ENCODE data around the gene RER1.

Gene RER1

DNA sequence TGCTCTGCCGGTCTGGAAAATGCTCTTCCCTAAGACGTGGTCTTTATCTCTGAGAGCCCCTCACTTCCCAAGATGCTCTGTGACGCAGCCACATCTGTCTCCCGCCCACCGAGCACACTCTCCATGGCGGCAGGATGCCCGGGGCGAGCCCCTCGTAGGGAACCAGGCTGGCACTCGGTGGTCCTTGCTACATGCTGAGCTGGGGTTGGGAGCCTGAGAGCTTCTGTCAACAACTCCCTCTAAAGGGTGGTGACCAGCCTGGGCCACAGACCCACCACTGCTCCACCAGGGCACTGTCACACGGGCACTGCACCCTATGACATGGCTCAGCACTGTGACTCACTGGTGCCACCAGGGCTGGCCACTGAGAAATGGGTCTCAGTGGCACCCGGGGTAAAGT is 18.1 kb downstream of the RER1 start:
- no peak for DNase-seq

DNA sequence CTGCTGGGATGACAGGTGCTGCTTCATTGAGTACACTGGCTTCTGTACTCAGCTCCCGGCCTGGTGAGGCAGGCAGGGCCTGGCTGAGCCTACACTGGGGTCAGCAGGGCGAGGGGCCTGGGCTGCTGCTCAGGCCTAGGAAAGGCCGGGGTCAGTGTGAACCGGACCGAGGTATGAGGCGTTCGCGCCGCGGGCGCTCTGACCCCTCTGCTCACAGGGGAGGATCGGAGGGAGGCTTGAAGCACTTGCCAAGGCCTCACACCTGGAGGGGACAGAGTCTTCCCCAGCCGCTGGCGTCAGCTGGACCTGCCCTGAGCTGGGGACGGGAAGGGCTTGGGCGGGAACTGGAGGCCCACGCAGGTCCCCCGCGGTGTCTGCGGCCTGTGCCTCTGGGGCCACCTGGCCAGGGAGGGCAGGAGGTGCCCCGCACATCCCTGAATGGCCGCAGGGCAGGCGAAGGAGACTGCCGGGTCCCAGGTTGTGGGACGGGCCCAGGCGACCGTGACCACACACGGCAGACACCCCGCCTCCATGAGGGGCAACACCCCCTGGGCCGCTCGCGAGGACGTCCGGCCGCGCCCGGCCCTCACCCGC is 20.3 kb downstream of the RER1 start:
- no peak for DNase-seq

DNA sequence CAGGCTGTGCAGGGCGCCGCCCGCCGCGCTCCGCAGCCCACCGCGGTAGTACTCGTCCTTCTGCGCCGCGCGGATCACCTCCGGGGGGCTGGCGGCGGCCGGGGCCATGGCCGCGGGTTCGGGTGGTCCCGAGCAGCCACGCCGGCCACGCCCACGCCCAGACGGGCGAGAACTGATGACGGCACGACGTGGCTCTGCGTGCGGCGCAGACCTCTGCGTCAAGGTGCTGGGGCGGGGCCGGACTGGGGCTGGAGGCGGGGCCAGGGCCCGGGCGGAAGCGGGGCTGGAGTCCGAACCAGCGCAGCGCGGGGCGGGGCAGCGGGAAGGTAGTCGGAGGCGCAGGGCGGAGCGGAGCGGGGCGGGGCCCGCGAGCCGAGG is 20.7 kb downstream of the RER1 start, which contains the start of gene PEX10:
PEX10 (minus strand) TSS at position 170 of the 378 bp plus-strand sequence; CDS start at position 108, 62 bp downstream.
- DNase-seq: peak; percentile 81

DNA sequence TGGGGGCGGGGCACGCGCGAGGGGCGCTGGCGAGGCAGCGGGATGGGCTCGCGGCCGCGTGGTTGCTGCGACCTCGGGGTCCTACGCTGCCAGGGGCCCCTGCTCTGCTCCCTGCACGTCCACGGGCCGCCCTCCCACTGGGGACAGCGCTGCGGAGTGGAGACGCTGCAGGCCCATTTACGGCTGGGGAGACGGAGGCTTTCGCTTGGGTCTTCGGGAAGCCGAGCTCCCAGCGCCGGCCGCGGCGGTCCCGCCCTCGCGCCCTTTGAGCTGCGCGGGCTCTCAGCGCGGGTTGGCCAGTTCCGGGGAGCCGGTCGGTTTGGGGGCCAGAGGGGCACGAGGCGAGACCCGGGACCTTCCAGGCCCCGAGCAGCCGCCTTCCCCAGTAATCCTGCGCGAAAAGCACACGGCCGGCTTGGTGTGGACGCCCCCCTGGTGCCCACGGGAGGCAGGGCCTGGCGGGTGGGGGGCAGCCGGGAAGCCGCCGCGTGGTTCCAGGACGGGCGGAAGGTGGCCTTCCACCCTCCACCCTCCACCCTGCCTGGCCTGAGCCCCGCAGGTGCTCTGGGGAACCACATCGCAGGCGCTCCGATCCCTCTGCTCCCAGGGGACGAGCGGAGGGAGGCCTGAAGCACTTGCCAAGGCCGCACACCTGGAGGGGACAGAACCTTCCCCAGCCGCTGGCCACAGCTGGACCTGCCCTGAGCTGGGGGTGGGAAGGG is 21.3 kb downstream of the RER1 start:
- DNase-seq: no peak

DNA sequence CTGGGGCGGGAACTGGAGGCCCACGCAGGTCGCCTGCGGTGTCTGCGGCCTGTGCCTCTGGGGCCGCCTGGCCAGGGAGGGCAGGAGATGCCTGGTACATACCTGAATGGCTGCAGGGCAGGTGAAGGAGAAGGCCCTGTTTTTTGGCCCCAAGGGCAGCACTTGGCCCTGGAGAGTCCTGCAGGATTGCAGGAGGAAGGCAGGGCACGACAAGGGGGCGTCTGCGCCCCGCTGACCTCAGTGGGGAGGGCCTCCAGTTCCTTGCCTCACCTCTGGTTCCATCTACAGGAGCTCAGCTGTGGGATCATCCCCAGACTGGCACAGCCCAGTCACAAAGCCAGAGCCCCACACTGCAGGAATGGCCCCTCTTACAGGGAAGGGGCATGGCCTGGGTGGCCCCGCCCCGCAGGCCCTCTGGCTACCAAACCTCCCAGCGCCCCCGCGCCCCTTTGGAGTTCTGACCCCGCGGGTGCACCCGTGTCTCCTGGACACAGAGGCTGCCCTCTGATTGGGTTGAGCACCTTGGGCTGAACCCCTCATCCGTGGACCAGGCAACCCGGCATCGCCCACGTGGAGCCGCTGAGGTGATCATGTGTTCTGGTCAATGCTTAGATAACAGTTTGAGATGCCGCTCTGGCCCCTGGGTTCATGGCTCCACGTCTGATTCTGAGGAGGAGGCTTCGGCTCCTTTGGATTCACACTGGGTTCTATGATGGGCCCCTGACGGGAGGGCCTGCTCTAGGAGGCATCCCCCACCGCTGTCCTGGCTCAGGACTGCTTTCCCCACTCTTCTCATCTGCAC is 22.1 kb downstream of the RER1 start:
- no peak for DNase-seq

DNA sequence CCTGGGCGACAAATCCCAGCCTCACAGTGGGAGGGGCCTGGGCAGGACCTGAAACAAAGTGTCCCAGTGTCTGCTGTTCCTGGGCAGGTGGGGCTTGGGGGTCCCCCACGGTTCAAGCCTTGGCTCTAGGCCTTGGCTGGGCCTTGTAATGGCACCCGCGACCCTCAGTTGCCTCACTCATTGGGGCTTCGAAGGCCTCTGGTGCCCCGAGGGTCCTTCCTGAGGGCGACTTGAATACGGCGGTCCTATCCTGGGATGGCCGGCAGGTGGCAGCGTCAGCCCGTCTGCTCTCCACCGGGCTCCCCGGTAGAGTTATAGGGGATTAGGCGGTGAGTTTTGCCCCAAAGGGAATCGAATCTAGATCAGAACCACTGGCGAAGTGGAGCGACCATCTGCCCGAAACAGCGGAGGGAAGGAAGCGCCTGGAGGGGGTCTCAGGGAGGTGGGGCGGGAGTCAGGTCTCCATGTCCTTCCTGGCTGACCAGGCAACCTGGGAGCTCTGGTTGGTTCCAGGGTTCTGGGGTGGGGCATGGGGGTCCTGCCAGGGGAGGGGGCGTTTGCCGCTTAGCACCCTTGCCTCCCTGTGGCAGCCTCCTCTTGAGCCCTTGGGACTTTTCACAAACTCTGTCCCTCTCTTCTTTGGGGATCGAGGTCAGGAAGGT is 22.8 kb downstream of the RER1 start:
- peak; percentile 58 for DNase-seq

DNA sequence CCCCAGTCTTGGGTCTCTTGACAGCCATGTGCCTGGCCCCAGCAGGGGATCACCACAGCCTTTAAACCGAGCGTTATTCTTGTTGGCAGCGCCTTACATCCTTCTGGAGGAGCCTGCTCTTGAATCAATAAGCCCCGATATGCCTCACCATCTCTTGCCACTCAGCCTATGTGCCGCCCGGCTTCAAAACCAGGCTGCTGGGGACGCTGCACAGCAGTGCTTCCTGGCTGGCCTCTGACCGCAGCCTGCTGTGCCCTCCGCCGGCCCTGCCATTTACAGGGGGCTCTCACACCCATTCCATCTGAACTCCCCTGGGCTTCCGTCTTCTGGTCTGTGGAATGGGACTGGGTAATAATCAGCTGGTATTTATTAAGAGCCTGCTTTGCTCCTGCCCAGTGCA is 23.7 kb downstream of the RER1 start:
- DNase-seq: no peak

DNA sequence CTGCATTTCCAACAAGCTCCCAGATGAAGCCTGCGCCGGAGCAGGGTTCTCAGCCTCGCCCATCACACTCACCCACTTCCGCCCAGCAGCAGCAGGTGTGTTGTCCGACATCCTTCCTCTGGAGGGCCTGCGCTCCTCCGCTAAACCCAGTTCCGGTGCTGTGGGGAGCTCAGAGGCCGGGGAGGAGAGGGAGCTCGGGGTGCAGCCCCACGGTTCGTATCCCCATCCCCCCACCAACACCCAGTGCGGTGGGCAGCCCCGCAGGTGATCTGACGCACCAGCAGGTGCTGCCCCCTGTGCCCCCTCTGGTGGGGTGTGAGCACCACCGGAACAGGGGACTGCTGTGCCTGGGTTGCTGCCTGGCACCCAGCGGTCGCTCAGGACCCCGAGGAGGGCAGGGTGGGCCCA is 24.2 kb downstream of the RER1 start:
- DNase-seq: no peak

DNA sequence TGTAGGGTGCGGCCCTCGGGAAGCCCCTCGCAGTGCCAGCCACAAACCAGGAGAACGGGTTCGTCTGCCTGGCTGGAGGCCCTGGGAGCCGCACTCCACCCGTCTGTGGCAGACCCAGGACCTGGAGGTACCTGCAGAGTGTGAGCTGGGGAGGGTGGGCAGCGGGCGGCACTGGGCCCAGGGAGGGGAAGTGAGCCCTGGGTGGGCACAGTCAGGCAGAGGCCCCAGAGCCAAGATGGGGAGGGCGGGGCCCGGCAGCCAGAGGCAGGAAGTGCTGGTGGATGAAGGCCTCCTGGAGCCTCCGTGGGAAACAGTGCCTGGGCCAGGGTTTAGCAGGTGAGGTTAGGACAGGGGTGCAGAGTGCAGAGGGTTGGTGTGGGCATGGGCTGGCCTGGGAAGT is 24.8 kb downstream of the RER1 start:
- DNase-seq: no peak

DNA sequence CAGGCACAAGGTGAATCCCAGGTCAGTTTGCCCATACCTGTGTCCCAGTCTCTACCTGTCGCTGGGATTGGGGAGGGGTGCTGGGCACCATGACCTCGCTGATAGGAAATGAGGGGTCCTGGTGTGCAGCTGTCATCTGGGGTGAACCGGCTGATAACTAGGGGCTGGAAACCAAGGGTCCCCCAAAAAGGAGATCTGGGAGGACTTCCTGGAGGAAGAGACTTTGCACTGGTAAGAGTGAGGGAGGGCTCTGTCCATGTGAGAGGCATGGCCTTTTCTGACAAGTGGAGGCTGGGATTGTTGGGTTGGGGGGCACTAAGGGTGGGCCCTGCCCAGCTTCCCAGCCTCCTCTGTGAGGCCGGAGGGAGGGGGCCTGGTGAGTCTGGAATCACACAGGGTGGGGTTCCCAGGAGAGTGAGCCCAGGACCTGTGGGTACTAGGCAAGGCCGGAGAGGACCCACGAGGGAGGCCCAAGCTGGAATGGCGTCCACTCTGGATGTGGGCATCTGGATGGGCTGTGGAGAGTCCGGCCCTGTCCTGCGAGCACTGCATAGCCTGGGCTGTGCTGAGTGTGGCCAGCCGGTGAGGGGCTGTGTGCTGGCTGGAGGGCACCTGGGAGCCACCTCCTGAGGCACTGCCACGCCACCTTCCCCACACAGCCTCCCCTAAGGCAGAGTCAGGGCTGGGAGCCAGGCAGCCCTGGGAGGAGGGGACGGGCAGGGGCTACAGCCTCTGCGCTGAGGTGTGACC is 25.6 kb downstream of the RER1 start:
- no peak for DNase-seq

DNA sequence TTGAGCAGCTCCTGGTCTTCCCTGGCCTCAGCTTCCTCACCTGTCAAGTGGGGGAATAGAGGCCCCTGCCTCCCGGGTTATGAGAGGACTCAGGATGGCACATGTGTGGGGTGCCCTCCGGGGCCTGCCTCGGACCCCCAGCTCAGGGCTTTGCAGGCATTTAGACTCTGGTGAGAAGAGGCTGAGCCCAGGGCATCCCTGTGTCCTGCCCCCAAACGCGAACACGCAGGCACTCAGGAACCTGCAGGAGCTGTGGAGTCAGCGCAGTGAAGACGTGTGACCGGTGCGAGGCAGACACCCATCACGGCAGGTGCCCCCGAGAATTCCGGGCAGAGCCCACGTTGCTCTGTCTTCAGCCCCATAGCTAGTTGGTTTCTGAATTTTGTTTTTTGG is 26.2 kb downstream of the RER1 start:
- no peak for DNase-seq

DNA sequence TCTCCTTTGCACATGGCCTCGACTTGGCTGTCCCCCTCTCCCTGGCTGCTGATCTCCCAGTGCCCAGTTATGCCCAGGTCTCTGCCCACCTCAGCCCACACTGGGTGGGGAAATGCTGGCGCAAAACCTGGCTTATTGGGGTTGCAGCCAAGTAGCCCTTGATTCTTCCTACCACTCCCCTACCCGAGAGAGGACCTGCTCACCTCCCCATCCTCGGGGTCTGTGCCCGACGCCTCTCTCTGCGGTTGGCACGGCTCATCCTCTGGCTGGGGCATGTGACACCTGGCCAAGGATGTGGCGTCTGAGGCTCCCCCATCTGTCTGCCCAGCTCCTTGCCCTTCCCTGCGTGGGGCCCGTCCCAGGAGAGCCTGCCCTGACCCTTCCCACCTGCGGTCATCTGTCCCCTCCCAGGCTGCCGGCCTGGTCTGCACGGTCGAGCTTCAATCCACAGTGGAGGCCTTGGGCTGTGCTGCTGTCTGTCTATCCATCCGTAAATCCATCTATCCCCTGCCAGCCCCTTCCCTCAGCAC is 27.2 kb downstream of the RER1 start:
- DNase-seq: no peak

DNA sequence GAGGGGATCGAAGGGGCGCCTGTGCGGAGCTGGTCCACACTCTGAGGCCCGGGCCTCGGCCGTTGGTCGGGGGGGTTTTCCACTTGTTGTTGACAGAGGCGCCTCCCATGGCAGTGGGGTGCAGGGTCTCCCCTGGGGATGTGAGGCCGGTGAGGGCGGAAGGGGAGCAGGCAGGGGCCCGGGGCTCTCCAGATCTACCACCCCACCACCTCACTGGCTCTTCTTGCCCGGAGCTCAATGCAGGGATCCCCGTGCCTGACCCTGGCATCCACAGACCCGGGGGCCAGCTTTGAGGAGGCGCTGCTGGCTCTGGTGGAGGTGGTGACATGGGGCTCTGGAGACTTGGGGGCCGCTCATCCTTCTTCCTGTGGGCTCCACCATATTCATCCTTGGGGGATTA is 27.8 kb downstream of the RER1 start:
- DNase-seq: no peak

DNA sequence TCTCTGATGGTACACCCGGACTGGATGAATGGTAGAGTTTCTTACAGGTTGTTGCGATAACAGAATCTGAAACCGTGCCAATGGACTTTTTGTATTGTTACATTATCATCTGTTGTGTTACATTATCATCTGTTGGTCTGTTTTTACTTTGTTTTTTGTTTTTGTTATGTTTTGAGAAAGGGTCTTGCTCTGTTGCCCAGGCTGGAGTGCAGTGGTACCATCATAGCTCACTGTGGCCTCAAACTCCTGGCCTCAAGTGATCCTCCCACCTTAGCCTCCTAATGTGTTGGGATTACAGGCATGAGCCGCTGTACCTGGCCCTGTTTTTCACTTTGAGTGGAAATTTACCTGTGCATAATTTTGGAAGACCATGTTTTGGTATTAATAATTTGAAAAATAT is 30.9 kb downstream of the RER1 start:
- DNase-seq: no peak

DNA sequence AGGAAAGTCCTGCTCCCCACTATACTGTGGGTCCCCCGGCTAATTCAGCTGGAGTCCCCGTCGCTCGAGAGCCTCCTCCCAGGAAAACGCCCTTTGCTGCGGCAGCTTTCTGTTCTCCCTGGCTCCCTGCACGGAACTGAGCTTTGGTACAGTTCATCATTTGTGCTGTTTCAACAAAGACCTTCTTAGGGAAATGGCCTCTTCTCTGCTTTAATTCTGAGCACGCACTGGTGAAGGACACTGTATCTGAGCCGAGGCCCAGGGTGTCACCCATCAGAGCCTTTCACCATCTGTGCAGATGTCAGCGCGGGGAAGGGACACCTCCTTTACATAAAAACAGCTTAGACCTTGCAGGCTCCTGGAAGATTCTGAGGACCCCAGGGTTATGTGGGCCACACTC is 34.3 kb downstream of the RER1 start:
- DNase-seq: no peak

DNA sequence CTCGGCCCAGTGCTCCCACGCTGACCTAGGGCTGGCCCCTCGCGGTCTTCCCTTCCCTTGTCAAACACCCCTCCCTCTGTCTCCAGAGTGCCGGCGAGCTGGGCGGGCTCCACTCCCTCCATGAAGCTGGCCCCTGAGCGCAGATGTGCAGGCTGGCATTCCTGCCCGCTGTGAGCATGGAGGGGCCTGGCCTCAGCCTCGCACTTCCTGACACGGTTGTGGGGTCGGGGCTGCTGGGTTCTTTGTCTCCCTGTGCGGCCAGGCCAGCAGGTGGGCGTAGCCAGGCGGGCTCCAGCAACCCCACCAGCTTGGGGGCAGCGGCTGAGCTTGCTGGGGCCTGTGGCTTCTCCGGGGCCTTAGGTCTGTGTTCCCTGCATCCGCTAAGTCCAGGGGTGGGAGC is 34.9 kb downstream of the RER1 start:
- DNase-seq: no peak

DNA sequence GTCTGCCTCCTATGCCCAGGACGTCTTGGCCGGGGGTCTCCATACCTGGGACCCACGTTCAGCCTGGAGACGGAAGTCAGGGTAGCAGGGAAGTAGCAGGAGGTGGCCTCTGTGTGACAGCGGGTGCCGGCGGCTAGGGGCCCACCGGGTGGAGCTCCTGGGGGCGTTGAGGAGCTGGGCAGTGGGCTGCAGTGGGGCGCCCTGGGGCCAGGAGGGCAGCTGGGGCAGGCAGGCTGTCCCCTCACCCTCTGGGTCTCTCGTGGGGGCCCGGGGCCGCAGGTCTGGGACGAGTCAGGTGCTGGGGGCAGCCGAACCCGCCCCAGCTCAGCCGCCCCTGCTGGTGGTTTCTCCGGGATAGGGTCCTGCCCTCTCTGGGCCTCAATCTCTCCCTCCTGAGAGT is 35.4 kb downstream of the RER1 start:
- no peak for DNase-seq

DNA sequence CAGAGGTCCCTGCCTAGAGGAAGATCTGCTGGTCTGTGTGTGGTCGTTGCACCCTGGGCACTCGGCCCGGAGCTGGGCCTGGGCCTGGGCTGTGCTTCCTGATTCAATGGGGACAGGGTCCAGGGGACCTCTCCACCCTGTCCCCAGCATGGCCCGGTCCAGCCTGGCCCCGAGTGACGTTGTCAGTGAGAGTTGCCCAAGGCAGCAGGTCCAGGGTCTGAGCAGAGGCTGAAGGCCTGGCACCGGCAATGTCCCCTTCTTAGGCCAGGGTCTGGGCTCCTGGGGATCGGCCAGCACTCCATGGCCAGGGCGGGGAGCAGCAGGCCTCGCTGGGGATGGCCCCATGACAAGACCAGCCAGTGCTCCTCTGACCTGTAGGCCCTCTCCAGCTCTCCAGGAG is 36.3 kb downstream of the RER1 start:
- no peak for DNase-seq

DNA sequence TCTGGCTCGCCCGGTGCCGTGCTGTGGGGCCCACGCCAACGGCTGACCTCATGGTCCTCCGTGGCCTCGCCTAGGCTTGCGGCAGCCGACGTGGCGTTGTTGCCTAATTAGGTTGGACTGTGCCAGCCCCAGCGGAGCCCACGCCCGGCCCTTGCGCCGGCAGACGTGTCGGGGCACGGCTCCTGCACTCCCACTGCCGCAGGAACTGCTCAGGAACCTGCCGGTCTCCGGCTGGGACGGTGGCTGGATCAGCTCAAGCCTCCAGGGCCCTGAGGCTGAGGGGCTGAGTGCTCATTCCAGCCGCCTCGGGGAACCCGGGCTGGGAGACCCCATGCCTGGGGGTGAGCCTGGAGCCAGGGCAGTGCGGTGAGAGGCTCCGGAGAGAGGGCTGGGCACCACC is 36.8 kb downstream of the RER1 start:
- no peak for DNase-seq

DNA sequence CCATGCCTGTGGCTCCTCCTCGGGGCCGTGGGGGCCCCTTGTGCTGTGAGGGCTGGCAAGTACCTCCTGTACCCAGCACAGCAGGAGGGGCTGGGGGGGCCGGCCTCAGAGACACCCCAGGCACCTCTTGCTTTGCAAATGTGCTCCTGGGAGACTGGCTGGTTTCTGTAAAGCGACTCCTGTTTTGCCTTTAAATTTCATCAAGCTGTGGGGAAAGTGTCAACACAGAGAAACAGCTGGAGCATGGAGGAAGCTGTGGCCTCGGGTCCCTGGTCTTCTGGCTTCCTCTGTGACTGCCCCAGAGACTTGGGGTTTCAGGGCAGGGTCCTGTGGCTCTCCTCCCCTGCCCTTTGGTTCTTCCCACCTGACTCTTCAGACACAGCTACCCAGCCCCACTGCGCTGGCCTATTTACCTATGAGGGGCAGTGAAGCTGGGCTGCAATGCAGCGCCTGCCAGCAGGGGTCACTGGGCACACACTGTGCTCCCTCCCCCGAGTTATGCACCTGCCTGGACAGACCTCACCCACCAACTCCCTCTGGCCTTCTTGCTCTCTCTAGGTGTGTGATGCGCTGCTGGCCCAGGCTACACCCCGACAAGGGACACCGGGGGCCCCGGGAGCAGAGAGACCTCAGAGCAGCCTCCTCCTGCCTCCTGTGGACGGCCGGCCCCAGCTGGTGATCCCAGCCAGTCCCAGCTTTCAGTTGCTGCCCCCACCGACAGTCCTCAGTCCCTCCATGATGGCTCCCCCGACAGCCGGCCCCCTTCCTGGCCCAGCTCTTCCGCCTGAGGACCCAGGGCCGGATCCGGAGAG is 38.3 kb downstream of the RER1 start:
- DNase-seq: no peak

DNA sequence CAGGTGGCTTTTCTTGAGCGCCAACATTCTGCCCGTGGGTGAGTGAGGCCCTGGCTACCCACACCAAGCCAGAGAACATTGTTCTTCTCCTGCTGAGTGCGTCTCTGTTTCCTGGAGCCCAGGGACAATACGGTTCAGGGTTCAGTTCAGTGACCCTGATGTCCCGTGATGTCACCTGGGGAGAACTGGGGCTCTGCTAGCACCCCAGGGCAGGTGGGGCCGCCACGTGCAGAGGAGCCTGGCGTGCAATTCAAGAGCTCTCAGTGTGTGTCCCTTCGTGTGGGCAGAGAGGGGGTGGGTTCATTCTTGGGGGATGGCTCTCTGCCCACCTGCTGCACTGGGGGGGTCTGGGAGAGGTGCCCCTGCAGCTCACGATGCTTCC is 38.9 kb downstream of the RER1 start:
- DNase-seq: no peak

DNA sequence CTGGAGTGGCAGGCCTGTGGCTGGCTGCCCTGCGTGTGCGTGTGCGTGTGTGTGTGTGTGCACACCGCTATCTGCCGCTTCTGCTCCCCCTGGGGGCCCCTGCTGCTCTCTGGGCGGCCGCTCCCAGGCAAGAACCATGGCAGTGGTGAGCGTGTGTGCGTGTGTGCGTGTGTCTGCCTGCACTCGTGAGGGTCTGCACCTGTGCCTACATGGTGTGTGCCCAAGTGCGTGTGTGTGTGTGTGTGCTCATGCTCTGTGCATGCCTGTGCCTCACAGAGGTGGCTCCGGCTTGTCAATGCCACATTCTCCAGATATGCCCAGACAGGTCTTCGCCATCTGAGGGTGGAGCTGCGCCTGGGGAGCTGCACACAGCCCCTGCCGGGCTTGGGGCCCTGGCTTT is 39.5 kb downstream of the RER1 start:
- no peak for DNase-seq
